Measurements from ENCODE around the gene RNF144A.

Gene RNF144A

GRCh38 chr2:7022492-7023385 lies 105.5 kb downstream of the RNF144A start:
- no peak for DNase-seq (ENCODE audit: low read depth)

- DNase-seq (ENCODE audit: low read depth): no peak
Observed at GRCh38 chr2:7023542-7023941, 106.3 kb downstream of the RNF144A start.

GRCh38 chr2:7024261-7024660 lies 107.0 kb downstream of the RNF144A start:
- no peak for DNase-seq (ENCODE audit: low read depth)

GRCh38 chr2:7025082-7025481 lies 107.9 kb downstream of the RNF144A start:
- DNase-seq (ENCODE audit: low read depth): no peak

- DNase-seq (ENCODE audit: low read depth): no peak
Observed at GRCh38 chr2:7026742-7027141, 109.5 kb downstream of the RNF144A start.

GRCh38 chr2:7027411-7027810 lies 110.2 kb downstream of the RNF144A start:
- DNase-seq (ENCODE audit: low read depth): no peak

- no peak for DNase-seq (ENCODE audit: low read depth)
Observed at GRCh38 chr2:7027956-7028655, 110.9 kb downstream of the RNF144A start.

GRCh38 chr2:7028846-7029245 lies 111.6 kb downstream of the RNF144A start:
- no peak for DNase-seq (ENCODE audit: low read depth)

GRCh38 chr2:7029291-7030059 lies 112.3 kb downstream of the RNF144A start:
- DNase-seq (ENCODE audit: low read depth): no peak

GRCh38 chr2:7030810-7031209 lies 113.6 kb downstream of the RNF144A start:
- DNase-seq (ENCODE audit: low read depth): no peak

- DNase-seq (ENCODE audit: low read depth): no peak
Observed at GRCh38 chr2:7031547-7032245, 114.5 kb downstream of the RNF144A start.

- no peak for DNase-seq (ENCODE audit: low read depth)
Observed at GRCh38 chr2:7032371-7032770, 115.2 kb downstream of the RNF144A start.

- DNase-seq (ENCODE audit: low read depth): no peak
Observed at GRCh38 chr2:7033136-7033960, 116.1 kb downstream of the RNF144A start.

GRCh38 chr2:7034303-7034702 lies 117.1 kb downstream of the RNF144A start:
- DNase-seq (ENCODE audit: low read depth): no peak

GRCh38 chr2:7035884-7036283 lies 118.7 kb downstream of the RNF144A start:
- no peak for DNase-seq (ENCODE audit: low read depth)

GRCh38 chr2:7037340-7038333 lies 120.4 kb downstream of the RNF144A start:
- no peak for DNase-seq (ENCODE audit: low read depth)

GRCh38 chr2:7040547-7040946 lies 123.3 kb downstream of the RNF144A start:
- no peak for DNase-seq (ENCODE audit: low read depth)

GRCh38 chr2:7041421-7041820 lies 124.2 kb downstream of the RNF144A start:
- DNase-seq (ENCODE audit: low read depth): no peak

GRCh38 chr2:7043690-7044089 lies 126.5 kb downstream of the RNF144A start:
- no peak for DNase-seq (ENCODE audit: low read depth)

Measured in GM04503 (cell line).